ENCODE measurements around the gene HAPLN3.
"Not testable (repeated sequence)": the region's sequence is repeated elsewhere in the genome, so short reads cannot be mapped to it uniquely, and the experiment has no call there.

The HAPLN3 gene, protein sequence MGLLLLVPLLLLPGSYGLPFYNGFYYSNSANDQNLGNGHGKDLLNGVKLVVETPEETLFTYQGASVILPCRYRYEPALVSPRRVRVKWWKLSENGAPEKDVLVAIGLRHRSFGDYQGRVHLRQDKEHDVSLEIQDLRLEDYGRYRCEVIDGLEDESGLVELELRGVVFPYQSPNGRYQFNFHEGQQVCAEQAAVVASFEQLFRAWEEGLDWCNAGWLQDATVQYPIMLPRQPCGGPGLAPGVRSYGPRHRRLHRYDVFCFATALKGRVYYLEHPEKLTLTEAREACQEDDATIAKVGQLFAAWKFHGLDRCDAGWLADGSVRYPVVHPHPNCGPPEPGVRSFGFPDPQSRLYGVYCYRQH

DNA sequence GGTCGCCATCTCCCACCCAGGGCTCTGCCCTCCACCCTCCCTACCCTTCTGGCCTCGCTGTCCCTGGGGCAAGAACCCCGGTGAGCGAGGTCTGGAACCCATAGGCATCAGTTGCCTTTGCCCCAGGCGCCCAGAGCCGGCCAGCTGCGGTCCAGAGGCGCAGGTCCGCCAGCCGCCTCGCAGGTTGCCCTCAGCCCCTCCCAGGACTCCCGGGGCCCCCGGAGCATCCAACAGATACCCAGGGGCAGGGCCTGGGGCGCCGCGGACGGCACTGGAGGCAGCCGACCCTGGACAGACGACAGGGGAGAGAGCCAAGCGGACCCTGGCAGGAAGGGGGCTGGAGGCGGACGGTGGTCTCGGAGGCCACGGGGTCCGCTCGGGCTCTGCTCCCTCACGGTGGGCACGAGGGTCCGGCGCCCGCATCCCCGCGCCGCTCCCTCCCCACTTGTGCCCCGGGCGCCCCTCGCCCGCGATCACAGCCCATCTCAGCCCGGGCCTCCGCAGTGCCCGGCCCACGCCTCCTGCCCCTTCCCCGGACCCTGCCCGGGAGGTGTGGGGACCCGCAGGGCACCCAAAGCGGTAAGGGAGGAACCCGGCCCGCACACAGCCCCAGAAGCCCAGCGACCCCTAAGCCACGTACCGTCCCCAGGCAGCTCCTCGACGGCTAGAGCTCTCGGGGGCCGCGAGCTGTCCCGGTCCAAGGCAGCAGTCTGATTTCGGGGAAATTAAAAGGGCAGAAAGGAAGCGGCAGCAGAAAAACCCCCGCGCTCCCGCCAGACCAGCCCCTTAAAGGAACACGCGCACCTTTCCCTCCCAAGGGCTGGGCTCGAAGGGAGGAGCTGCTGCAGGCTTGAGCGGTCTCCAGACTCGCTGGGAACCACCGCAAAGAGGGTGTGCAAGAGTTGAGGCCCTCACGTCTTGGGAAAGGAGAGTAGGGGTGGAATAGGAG is at the start of gene HAPLN3:
HAPLN3 (minus strand) TSS at position 726 of the 949 bp plus-strand sequence. CDS start 8,246 bp downstream, outside the sequence.
- DNase-seq: peak; percentile 61 to 73

DNA sequence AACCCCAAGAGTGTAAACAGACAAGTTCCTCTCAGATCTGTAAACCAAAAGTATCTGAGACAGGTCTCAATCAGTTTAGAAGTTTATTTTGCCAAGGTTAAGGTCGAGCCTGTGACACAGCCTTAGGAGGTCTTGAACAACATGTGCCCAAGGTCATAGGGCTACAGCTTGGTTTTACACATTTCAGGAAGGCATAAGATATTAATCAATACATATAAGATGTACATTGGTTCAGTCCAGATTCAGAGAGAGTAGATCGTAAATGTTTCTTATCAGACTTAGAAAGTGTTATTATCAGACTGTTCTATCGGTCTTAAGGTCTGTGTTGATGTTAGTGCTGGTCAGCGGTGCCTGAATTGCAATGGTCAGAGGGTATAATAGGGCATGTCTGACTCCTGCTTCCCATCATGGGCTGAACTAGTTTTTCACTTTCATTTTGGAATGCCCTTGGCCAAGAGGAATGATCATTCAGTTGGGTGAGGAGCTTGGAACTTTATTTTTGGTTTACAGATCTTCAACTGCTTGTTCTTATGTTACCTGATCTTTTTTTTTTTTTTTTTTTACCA is 44.8 kb upstream of the HAPLN3 start:
- DNase-seq: no peak

DNA sequence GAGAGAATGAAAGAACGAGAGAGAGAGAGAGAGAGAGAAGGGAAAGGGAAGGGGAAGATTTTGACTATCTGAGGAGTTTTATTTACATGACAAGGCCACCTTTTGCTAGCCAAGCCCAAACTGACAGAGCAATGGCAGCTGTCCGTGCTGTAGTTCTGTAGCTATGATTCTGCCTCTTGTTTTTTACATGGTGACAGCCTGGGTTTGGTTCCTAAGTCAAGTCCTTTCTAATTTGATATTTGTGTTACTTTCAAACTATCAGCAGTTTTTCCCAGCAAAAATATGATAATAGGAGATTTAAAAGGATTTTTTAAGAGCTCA is 44.1 kb upstream of the HAPLN3 start:
- no peak for DNase-seq

DNA sequence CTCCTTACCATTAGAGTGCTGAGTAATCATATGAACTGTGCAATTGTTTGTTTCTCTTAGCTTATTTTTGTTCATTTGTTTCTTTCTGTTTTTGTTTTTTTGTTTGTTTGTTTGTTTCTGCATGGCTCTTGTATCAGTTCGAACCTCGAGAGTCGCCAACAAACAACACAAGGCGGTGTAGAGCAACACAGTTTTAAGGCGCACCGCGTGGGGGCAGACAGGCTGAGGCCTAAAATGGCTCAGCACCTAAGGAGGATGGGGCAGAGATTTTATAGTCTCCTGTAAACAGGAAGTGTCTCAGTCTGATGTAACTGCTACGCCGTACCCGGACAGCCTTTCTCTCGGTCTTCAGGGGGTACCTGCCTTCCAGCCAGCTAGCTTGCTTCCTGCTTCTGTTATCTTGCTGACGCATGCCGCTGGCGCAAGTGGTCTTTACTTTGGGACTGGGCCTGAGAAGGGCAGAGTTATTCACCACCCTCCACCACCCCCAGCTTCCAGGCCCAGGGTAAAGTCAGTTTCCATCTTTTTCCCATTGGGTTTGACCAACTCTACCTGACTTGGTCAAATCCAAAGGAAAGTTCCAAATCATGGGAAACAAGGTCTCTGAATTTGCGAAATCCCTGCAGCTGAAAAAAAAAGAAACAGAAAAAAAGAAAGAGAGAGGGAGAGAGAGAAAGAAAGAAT is 43.6 kb upstream of the HAPLN3 start:
- no peak for DNase-seq

DNA sequence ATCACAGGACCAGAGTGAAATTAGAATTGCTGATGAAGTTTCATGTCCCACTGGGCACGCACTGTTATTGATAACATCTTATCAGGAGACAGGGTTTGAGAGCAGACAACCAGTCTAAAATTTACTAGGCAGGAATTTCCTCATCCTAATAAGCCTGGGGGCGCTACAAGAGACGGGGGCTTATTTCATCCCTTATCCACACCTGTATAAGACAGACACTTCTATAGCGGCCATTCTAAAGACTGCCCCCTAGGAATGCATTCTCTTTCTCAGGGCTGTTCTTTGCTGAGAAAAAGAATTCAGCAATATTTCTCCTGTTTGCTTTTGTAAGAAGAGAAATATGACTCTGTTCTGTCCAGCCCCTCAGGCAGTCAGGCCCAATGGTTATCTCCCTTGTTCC is 39.1 kb upstream of the HAPLN3 start:
- DNase-seq: not testable (repeated sequence)

DNA sequence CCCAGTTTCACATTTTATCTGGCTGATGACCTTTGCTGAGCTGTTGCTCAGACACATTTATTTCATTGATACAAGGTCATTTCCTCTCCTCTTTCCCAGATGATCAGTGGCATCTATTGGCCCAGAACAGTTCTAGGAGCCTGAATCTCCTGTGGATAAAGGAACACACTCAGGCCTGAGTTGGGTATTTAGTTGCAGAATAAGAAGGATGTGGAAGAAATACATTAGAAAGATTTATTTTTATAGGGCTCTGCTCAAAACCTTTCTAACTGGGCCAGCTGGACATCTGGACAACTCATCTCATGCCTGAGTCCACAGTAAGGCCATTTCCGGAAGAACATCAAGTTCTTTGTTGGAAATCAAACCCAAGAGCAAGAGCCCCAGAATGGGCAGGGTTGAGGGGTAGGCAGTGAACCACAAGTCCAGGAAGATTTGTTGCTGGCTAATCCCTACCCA is 37.6 kb upstream of the HAPLN3 start:
- DNase-seq: no peak

DNA sequence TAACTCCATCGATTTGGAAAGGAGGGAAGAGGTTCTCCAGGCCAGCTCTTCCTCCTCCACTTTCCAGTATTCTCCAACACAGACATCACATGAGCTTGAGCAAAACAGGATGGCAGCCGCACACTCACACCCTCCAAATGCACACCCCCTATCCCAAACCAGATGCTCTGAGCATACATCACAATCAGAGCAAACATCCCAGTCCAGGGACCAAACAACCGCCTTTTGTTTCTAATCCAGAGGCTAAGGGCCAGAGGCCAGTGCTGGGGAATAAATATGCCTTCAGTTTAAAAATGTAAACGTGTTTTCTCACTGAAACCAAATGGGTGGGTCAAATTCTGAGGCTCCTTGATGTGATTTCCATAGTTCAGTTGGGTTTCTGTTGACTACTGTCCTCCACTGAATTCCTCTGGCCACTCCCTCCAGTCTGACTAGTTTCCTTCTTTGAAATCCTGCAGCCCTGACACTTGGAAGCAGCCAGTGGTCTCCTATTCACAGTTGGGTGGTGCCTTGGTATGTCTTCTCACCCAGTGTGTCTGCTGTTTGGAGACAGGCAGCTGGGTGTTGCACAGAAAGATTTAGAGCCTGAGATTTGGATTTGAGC is 37.0 kb upstream of the HAPLN3 start:
- no peak for DNase-seq

DNA sequence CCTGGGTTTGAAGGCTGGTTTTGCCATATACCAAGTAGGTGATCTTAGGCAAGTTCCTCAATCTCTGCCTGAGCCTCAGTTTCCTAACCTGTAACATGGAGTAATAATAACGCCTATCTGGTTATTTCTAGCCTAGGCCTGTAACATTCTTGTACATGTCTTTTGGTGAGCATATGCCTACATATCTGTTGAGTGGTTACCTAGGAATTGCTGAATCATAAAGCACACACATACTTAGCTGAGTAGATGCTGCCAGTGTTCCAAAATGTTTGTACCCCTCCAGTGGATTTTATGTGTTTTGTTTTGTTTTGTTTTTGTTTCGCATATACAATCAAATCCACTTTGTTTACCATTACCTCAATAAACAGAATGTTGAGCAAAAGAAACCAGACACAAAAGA is 35.2 kb upstream of the HAPLN3 start:
- DNase-seq: no peak

DNA sequence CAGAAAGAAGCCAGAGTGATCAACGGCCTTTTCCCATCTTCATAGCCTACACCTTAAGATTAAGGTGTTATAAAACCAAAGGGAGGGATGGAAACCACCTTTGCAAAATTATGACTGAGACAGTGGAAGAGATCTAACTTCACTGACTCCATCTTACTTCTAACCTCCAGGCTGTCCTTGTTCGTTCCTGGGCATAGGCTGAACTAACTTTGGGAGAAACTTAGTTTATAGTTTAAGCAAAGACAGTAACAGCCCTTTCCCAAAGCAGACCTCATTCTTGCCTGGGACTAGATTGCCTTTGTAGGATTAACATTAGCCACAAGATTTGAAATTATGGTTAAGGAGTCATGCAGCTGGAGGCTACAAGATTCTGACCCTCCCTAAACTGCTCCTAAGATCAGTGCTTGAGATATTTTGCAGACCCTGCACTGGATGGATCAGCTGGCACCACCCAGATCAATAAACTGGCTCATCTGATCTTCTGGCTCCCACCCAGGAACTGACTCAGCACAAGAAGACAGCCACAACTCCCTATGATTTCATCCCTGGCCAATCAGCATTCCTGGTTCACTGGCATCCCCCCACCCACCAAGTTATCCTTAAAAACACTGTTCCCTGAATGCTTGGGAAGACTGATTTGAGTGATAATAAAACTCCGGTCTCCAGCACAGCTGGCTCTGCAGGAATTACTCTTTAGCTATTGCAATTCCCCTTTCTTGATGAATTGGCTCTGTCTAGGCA is 34.2 kb upstream of the HAPLN3 start:
- not testable (repeated sequence) for DNase-seq

DNA sequence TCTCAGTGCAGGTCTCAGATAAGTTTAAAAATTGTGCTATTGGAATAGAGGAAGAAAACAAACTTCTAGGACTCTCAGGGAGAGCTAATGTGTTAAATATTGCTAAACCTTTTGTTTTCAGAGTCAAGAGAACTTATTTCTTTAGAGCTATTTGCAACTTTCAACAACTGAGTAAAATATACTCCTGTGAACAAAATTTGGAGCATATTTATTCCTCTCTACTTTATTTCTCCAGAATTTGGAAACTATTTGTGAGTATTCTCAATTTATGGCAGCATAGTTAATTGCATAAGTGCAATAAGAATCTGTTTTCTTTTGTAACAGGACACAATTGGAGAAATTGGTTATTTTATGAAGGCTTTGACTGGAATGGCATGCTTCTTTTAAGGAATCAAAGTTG is 32.8 kb upstream of the HAPLN3 start:
- not testable (repeated sequence) for DNase-seq

DNA sequence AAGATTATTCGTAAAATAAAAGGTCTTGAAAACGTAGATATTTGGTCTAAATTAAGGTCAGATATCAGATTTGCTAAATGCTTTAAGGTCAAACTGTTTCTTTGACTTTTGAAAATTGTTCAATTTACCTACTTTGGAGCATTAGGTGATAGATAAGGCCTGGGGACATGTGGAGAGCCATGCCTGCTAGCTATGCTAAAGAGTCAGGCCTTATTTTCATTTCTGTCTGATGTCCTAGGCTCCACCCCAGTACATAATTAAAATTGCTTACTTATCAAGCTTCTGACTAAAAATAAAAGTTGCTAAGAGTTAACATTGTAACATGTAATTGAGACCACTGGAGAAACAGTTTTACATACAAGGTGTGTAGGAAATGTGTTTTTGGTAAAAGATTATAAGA is 30.3 kb upstream of the HAPLN3 start:
- not testable (repeated sequence) for DNase-seq

DNA sequence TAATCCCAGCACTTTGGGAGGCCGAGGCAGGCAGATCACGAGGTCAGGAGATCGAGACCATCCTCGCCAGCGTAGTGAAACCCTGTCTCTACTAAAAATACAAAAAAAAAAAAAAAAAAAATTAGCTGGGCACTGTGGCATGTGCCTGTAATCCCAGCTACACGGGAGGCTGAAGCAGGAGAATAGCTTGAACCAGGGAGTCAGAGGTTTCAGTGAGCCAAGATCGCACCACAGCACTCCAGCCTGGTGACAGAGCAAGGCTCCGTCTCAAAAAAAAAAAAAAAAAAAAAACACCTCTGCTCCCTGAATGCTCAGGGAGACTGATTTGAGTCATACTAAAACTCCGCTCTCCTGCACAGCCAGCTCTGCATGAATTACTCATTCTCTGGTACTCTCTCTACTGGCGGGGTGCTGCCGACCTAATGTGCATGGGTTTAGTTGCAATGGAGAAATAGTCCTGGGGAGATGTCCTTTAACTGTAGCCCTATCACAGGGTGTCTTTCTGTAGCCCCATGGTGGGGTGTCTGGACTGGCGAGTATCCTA is 25.6 kb upstream of the HAPLN3 start:
- not testable (repeated sequence) for DNase-seq

DNA sequence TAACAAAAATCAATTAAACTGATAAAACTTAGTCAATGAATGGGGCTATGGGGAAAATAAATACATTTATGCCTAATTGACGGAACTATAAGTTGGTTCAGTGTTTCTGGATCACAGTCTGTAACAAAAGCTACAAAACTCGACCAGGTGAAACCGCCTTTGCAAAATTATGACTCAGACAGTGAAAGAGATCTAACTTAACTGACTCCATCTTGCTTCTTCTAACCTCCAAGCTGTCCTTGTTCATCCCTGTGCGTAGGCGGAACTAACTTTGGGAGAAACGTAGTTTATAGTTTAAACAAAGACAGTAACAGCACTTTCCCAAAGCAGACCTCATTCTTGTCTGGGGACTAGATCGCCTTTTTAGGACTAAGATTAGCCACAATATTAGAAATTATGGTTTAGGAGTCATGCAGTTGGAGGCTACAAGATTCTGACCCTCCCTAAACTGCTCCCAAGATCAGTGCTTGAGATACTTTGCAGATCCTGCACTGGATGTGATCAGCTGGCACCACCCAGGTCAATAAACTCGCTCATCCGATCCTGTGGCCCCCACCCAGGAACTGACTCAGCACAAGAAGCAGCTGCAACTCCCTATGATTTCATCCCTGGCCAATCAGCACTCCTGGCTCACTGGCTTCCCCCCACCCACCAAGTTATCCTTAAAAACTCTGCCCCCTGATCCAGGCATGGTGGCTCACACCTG is 25.0 kb upstream of the HAPLN3 start:
- no peak for DNase-seq

DNA sequence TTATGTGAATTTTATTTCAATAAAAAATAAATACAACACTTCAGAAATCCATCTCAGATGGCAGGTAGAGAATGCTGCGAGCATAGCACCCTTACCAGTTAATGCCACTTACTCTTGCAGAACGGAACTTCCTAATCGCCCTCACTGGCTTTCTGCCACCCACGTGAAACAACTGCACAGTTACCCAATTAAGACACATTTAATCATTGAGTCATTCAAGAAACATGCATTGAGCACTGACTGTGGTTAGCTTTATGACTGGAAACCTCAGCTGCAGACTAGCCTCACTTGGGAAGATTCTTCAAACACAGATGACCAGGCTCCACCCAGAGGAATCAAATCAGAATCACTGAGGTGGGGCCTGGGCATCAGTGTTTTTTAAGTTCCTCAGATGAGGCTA is 23.4 kb upstream of the HAPLN3 start:
- no peak for DNase-seq

DNA sequence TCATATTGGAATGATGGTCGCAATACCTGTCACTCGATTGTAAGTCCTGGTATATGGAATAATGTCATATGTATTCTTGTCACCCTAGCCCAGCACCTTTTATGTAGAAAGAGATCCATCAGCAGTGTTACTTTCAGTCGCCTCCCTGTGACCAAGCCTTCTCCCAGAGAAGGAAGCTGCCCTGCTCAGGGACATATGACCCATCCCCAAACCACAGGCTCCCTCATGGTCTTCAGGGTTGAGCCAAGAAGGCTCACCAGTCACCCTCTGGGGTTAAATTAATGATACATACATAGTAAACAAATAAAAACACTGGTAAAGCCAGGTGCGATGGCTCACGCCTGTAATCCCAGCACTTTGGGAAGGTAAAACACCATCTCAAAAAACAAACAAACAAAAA is 22.4 kb upstream of the HAPLN3 start:
- no peak for DNase-seq

DNA sequence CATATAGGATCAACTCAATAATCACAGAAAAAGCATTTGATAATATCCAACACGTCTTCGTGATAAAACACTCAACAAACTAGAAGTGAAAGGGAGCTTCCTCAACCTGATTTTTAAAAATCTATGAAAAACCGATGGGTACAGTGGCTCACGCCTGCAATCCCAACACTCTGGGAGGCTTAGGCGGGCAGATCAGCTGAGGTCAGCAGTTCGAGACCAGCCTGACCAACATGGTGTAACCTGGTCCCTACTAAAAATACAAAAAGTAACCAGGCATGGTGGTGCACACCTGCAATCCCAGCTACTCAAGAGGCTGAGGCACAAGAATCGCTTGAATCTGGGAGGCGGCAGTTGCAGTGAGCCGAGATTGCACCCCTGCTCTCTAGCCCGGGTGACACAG is 20.0 kb upstream of the HAPLN3 start:
- DNase-seq: no peak

DNA sequence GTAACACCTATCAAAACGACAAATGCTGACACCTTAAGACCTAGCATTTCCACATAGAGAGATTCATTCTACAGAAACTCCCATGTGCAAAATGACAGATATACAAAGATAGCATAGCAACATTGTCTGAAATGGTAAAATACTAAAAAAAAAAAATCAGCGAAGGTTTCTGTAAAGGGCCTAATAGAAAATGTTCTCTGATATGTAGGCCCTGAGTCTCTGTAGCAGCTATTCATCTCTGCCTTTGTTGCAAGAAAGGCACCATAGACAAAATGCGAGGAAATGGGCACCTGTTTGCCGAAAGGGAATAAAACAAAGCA is 18.5 kb upstream of the HAPLN3 start:
- DNase-seq: no peak

DNA sequence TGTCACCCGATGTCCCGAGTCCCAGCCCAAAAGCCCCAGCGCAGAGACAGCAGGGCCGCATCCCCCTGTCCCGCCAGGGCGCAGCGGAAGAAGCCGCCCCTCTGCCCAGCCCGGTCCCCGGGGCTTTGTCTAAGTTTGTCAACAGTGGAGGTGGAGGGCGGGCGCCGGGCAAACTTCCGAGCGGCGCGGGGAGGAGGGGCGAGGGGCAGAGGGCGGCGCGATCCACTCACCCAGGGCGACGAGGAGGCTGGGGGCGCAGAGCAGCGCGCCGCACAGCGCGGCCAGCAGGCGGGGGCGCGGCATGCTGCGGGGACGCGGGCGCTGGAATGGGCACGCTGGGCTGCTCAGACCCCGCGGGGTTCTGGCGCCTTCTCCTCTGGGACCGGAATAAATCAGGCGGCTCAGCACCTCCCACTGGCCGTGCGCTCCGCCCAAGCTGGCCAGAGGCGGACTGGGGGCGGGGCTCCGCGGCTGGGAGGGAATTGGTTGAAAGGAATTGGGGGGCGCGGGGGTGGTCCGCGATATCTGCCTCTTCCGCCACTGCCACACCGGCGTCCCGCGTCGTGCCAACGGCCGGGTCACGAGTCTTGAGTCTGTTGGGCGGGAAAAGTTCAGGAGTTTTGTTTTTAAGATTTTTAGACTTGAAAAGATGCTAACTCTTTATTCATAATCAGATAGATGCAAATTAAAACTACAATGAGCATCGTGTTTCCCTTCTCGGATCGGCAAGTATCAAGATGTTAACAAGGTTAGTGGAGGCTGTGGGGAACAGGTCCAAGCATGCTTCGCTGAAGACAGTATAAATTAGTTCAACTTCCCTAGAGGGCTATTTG is 17.9 kb upstream of the HAPLN3 start, which contains the start of gene MFGE8:
MFGE8 (minus strand) TSS at position 363 of the 833 bp plus-strand sequence; CDS start at position 303, 60 bp downstream.
- DNase-seq: peak; percentile 58 to 63

DNA sequence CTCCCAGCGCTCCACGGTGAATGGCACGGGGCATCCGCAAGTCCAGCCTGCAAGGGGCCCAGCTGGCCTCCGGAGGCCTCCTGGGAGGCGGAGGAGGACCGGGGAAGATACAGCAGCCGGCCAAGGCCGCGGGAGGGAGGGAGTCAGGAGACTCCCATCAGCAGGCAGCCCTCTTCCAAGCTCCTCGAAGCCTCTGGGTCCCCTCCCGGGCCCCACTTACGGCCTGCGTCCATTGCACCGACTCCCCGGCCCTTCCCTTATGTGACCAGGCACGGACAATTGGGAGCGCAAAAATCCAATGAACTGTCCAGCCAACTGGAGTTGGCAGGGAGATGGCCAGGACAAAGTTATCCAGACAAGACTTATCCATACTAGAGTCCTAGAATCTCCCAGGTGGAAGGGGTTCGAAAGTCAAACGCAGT is 17.2 kb upstream of the HAPLN3 start:
- DNase-seq: no peak

DNA sequence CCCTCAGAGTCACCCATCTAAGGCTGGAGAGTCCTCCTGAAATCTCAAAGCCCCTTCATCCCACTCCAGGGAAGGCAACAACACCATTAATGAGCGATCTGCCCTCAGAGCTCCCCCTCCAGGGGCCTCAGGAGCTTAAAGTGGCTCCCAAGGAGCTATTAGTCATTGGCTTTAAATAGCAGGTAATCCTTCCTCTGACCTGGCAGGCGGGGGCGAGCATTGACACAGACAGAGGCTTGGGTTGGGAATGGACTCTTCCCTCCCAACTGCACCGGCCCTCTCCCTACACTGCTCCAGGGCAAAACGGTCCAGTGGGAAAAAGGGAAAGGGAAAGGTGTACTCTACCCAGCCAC is 16.4 kb upstream of the HAPLN3 start:
- DNase-seq: no peak

Measured in activated CD4-positive, alpha-beta T cell treated with anti-CD3 and anti-CD28 coated beads for 4 hours (primary cell).